Non-pigmented ciliary epithelial cell (primary cell): ENCODE results near the gene DHDH.

Source experiments
- DNase-seq: peaks from one replicate; pipeline ENCODE4 v3.0.0-alpha.2; 2010; ENCODE audit warnings: low read depth

The DHDH gene

GRCh38 chr19:48950830-48951519 lies 17.5 kb downstream of the DHDH start:
- no peak for DNase-seq

- DNase-seq, result no peak
Measured at GRCh38 chr19:48953141-48953540, 19.6 kb downstream of the DHDH start.

- no peak for DNase-seq
Measured at GRCh38 chr19:48953990-48954594, 20.6 kb downstream of the DHDH start.

GRCh38 chr19:48954595-48955307 lies 21.3 kb downstream of the DHDH start, which contains the start of gene BAX:
BAX (plus strand) TSS chr19:48954875; CDS start chr19:48954929, 54 bp downstream.
- peak; percentile 77 for DNase-seq

GRCh38 chr19:48955308-48955958 lies 21.9 kb downstream of the DHDH start:
- no peak for DNase-seq

GRCh38 chr19:48958006-48958405 lies 24.5 kb downstream of the DHDH start:
- DNase-seq, result no peak

DNA sequence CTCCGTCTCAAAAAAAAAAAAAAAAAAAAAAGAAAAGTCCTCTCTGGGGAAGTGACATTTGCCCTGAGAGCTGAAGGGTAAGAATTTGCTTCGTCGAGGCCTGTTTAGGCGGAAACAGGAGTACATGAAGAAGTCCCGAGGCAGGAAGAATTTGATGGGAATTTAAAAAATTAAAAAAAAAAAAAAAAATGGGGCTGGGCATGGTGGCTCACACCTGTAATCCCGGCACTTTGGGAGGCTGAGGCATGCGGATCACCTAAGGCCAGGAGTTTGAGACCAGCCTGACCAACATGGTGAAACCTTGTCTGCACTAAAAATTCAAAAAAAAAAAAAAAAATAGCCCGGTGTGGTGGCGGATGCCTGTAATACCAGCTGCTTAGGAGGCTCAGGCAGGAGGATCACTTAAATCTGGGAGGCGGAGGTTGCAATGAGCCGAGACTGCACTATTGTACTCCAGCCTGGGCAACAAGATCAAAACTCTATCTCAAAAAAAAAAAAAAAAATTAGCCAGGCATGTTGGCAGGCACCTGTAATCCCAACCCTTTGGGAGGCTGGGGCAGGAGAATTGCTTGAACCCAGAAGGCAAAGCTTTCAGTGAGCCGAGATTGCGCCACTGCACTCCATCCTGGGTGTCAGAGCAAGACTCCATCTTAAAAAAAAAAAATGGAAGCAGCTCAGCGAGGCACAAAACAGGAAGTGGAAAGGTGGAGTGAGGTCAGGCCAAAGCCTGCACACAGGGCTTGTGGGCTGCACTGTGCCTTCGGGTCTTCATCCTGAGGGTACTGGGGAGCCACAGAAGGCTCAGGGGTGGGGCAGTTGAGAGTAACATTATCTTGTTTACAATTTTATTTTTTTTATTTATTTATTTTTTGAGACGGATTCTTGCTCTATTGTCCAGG lies 26.1 kb downstream of the DHDH start:
- no peak for DNase-seq

GRCh38 chr19:48961051-48961649 lies 27.7 kb downstream of the DHDH start:
- DNase-seq, result no peak

DNA sequence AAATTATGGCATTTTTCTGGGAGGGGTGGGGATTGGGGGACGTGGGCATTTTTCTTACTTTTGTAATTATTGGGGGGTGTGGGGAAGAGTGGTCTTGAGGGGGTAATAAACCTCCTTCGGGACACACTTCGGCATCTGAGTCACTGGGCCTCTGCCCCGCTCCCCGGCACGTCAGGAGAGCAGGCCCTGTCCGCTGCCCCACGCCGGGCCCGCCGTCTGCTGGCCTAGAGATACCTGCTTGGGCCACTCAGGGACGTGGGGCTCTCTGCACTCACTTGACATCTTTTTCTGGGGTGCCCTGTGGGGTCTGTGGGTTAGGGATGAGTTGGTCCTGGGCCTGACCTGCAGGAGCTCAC lies 28.2 kb downstream of the DHDH start:
- no peak for DNase-seq

GRCh38 chr19:48962029-48962848 lies 28.7 kb downstream of the DHDH start:
- DNase-seq, result no peak

GRCh38 chr19:48962849-48963165 lies 29.3 kb downstream of the DHDH start:
- no peak for DNase-seq

DNA sequence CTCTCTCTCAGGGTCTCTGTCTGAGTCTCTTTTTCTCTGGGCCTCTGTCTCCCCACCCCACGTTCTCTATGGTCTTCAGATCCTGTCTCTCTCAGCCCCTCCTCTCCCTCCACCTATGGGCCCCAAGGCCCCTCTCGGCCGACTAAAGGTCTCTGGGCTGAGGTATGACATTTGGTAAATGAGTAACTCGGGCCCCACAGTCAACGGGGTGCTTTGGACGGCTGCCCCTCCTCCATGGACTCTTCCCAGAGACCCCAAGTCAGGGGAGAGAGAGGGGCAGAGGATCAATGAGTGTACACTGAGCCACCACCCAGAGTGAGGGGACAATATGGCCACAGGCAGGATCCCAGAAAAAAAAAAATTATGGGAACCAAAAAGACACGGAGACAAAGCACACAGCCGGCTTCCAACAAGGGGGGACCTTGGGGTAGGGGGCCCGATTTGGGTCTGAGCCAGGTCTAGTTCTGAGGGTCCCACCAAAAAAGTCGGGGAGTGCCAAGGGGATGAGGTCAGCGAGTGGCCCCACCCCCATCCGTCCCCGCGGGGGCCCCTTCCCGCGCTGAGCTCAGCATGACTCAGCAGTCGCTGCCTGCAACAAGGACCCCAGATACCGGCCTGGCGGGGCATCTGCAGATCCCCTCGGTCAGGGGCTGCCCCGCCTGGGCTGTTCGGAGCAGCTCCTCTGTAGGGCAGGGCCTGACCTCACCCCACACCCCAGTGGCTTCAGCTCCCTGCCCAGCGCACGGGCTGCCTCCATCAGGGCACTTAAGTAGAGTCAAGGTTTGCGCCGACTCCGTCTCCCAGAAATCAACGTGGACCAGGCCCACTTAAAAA lies 30.1 kb downstream of the DHDH start:
- DNase-seq, result no peak

DNA sequence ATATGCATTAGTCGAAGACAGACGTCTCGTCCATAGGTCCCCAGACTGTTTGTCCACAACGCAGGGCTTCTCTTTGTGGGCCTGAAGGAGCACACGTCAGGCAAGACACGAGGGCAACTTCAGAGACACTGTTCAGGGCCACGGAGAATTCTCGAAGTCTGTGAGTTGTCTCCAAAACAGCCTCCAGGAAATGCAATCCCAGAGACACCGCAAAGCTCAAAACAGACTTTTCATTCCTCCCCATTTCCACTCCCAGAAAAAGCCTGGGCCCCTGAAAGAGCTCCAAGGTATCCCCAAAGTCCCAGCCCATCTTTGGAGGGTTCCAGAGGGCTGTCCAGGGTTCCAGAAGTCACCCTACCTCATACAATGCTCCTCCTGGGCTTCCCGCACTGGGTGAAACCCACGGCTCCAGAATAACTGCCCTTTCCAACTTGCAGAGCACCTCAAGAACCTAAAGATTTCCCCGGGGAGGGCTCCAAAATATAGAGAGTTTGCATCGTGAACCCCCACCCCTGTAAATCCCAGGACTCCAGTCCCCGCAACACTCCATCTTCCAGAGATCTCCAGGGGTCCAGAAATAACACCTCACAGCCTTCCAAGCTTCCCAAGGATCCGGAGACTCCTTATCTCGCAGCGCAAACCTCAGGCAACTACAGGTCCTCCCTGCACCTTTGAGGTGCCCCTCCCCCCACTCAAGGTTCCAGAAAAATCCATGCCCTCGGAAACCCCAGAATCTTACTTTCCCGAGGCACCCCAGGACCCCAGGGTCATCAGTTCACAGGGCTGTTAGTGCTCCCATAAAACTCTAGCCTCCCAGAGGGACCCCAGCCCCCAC lies 30.9 kb downstream of the DHDH start:
- DNase-seq, result no peak

DNA sequence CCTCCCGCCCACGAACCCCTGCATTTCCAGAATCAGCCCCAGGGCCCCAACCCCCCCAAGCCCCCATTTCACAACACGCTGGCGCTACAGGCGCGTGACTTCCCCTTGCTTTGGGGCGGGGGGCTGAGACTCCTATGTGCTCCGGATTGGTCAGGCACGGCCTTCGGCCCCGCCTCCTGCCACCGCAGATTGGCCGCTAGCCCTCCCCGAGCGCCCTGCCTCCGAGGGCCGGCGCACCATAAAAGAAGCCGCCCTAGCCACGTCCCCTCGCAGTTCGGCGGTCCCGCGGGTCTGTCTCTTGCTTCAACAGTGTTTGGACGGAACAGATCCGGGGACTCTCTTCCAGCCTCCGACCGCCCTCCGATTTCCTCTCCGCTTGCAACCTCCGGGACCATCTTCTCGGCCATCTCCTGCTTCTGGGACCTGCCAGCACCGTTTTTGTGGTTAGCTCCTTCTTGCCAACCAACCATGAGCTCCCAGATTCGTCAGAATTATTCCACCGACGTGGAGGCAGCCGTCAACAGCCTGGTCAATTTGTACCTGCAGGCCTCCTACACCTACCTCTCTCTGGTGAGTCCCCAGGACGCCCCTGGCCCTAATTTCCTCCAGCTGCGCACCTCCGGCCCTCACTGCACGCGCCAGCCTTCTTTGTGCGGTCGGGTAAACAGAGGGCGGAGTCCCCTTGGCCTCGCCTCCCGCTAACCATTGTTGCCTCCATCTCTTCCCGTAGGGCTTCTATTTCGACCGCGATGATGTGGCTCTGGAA lies 31.7 kb downstream of the DHDH start, which contains the start of gene FTL:
Gene FTL (plus strand): TSS at position 270 of the 766 bp plus-strand sequence. CDS start 199 bp downstream, at position 469.
- peak; percentile 65 for DNase-seq

GRCh38 chr19:48965806-48966540 lies 32.5 kb downstream of the DHDH start:
- DNase-seq, result no peak

DNA sequence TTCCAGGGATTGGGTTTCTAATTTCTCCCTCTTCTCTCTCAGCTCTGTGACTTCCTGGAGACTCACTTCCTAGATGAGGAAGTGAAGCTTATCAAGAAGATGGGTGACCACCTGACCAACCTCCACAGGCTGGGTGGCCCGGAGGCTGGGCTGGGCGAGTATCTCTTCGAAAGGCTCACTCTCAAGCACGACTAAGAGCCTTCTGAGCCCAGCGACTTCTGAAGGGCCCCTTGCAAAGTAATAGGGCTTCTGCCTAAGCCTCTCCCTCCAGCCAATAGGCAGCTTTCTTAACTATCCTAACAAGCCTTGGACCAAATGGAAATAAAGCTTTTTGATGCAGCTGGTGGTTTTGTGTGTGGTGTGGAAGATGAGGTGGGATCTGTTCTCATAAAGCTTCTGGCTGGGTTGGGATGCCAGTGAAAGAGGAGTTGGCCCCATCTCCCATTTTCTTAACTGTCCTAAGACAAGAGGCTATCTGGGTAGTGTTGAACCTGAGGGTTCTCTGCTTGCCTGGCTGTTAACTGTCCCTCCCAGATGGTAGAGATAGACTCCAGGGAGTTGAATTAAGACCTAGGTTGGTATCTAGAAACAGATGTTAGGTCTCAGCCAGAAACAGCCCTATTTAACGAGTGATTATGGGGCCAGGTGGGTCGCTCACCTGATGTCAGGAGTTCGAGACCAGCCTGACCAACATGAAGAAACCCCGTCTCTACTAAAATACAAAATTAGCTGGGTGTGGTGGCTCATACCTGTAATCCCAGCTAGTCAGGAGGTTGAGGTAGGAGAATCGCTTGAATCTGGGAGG lies 33.2 kb downstream of the DHDH start:
- no peak for DNase-seq
